LNCaP clone FGC (cell line): ENCODE results near the gene SERINC5.

Source experiments
- DNase-seq: peaks from one replicate; pipeline ENCODE4 v3.0.0-alpha.2; 2011; ENCODE audit warnings: low read depth
- H3K4me3 ChIP-seq: 2 replicates; pipeline ENCODE4 v1.5.1; 2011; ENCODE audit warnings: mild to moderate bottlenecking, low read depth, low read length, control low read depth
- TF ChIP-seq, protein P1 (sequence below): IDR thresholded peaks from 2 replicates; pipeline ENCODE4 v1.5.1; 2012; ENCODE audit warnings: mild to moderate bottlenecking; ENCODE audit not compliant: control insufficient read depth, insufficient read depth; ENCODE audit errors: extremely low read depth

SERINC5 gene

DNA sequence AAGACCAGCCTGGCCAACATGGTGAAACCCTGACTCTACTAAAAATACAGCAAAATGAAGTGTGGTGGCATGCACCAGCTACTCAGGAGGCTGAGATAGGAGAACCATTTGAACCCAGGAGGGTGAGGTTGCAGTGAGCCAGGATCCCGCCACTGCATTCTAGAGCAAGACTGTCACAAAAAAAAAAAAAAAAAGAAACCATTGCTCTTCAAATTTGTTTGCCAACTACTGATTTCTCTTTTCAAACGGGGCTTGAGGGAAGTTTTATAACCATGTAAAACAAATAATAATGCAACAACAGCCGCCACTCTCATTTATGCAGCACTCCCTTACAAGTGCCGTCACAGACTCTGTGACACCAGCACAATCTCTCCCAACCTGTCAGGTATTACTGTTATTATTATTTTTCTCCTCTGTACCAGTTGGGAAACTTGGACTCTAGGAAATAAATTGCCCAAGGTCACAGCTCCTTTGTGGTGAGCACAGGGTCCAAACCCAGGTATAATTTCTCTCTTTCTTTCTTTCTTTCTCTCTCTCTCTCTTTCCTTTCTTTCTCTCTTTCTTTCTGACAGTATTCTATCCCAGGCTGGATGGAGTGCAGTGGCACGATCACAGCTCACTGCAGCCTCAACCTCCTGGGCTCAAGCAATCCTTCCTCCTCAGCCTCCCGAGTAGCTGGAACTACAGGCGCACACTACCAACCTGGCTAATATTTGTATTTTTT, 25.4 kb downstream of the SERINC5 start:
- no peak overlapping the region for H3K4me3 ChIP-seq
- TF ChIP-seq, protein P1, sequence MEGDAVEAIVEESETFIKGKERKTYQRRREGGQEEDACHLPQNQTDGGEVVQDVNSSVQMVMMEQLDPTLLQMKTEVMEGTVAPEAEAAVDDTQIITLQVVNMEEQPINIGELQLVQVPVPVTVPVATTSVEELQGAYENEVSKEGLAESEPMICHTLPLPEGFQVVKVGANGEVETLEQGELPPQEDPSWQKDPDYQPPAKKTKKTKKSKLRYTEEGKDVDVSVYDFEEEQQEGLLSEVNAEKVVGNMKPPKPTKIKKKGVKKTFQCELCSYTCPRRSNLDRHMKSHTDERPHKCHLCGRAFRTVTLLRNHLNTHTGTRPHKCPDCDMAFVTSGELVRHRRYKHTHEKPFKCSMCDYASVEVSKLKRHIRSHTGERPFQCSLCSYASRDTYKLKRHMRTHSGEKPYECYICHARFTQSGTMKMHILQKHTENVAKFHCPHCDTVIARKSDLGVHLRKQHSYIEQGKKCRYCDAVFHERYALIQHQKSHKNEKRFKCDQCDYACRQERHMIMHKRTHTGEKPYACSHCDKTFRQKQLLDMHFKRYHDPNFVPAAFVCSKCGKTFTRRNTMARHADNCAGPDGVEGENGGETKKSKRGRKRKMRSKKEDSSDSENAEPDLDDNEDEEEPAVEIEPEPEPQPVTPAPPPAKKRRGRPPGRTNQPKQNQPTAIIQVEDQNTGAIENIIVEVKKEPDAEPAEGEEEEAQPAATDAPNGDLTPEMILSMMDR, result no peak
- DNase-seq, result no peak

DNA sequence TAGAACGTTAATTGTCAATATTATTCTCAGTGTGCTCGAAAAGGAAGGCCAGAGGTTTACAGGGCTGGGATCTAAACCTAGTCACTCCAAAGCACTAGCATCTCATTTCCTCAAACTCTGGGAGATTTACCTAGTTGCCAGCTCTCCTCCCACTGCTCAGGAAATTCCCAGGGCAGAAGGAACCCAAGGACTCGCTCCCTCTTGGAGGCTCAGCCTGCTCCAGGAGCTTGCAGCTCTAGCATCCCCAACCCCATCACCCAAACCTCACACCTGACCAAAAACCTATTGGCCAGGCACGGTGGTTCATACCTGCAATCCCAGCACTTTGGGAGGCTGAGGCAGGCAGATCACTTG, 26.0 kb downstream of the SERINC5 start:
- no peak for DNase-seq
- TF ChIP-seq, protein P1, result no peak
- H3K4me3 ChIP-seq, result 0 out of 2 replicates have a peak overlapping the region, but pooled peaks have one; percentile 2

- TF ChIP-seq, protein P1, result no peak
- no peak overlapping the region for H3K4me3 ChIP-seq
- DNase-seq, result no peak
These were observed 27.8 kb downstream of the SERINC5 start for GRCh38 chr5:80227979-80228596.

- TF ChIP-seq, protein P1, result no peak
- no peak overlapping the region for H3K4me3 ChIP-seq
- no peak for DNase-seq
These were observed 29.9 kb downstream of the SERINC5 start for GRCh38 chr5:80225934-80226326.

GRCh38 chr5:80225189-80225933, 30.5 kb downstream of the SERINC5 start:
- H3K4me3 ChIP-seq, result no peak overlapping the region
- peak; percentile 80 for DNase-seq
- TF ChIP-seq, protein P1, result no peak

- DNase-seq, result no peak
- TF ChIP-seq, protein P1, result no peak
- no peak overlapping the region for H3K4me3 ChIP-seq
These were observed 32.3 kb downstream of the SERINC5 start for GRCh38 chr5:80223561-80223960.
